IPS DF 4.7 (cell line): ENCODE results near the gene PPP6R1.

ENCODE experiments used
- DNase-seq: peaks from one replicate; pipeline ENCODE4 v3.0.0-alpha.2; 2013; ENCODE audit warnings: low spot score; ENCODE audit errors: extremely low read depth

Gene PPP6R1

GRCh38 chr19:55279770-55280643 lies 21.2 kb upstream of the PPP6R1 start, which contains the start of gene HSPBP1:
TSS of gene HSPBP1 (minus strand) at chr19:55280110. CDS start at chr19:55279608, 502 bp downstream.
- DNase-seq = peak; percentile 89

GRCh38 chr19:55279340-55279739 lies 20.5 kb upstream of the PPP6R1 start:
- no peak for DNase-seq

- DNase-seq = no peak
These were observed 19.7 kb upstream of the PPP6R1 start for GRCh38 chr19:55278391-55279135.

- no peak for DNase-seq
These were observed 18.7 kb upstream of the PPP6R1 start for GRCh38 chr19:55277494-55277893.

- DNase-seq = no peak
These were observed 18.1 kb upstream of the PPP6R1 start for GRCh38 chr19:55276720-55277430.

- no peak for DNase-seq
These were observed 17.3 kb upstream of the PPP6R1 start for GRCh38 chr19:55275851-55276719.

- no peak for DNase-seq
These were observed 15.3 kb upstream of the PPP6R1 start for GRCh38 chr19:55273978-55274707.

GRCh38 chr19:55272142-55272541 lies 13.3 kb upstream of the PPP6R1 start:
- DNase-seq = no peak

GRCh38 chr19:55270172-55270942 lies 11.5 kb upstream of the PPP6R1 start:
- DNase-seq = no peak

- no peak for DNase-seq
These were observed 10.5 kb upstream of the PPP6R1 start for GRCh38 chr19:55269299-55269698.

GRCh38 chr19:55266840-55267239 lies 8.0 kb upstream of the PPP6R1 start:
- no peak for DNase-seq

- DNase-seq = no peak
These were observed 7.6 kb upstream of the PPP6R1 start for GRCh38 chr19:55266404-55266803.

- DNase-seq = no peak
These were observed 7.0 kb upstream of the PPP6R1 start for GRCh38 chr19:55265723-55266386.

GRCh38 chr19:55265173-55265572 lies 6.4 kb upstream of the PPP6R1 start:
- no peak for DNase-seq

- DNase-seq = no peak
These were observed 5.7 kb upstream of the PPP6R1 start for GRCh38 chr19:55264531-55264930.

GRCh38 chr19:55262359-55262758 lies 3.5 kb upstream of the PPP6R1 start:
- DNase-seq = no peak

GRCh38 chr19:55261671-55262126 lies 2.9 kb upstream of the PPP6R1 start:
- no peak for DNase-seq

- no peak for DNase-seq
These were observed 858 bp upstream of the PPP6R1 start for GRCh38 chr19:55259540-55260210.
